Measurements from ENCODE around the gene MOB3C. TPM values are rescaled to one million over a fixed set of nuclear protein-coding genes. Genes with fewer than 3 reads are reported as not detected.

The MOB3C gene
- total RNA-seq, 4 donors from 2014 or later, result 24.7 to 30.0 (median 28.9) TPM

GRCh38 chr1:46575778-46576177 lies 40.8 kb downstream of the MOB3C start:
- DNase-seq (ENCODE audit: low spot score) (no peak), ATAC-seq (ENCODE audit: low FRiP score) (no peak)
- no peak for TF ChIP-seq CTCF (IDR thresholded peaks at IDR 0.05)

- TF ChIP-seq CTCF (IDR thresholded peaks at IDR 0.05), result no peak
- ATAC-seq (ENCODE audit: low FRiP score), result no peak
- DNase-seq (ENCODE audit: low spot score), result no peak
These were observed 41.3 kb downstream of the MOB3C start for GRCh38 chr1:46575300-46575699.

- no peak for ATAC-seq (ENCODE audit: low FRiP score)
- no peak for DNase-seq (ENCODE audit: low spot score)
- TF ChIP-seq CTCF (IDR thresholded peaks at IDR 0.05), result no peak
These were observed 44.9 kb downstream of the MOB3C start for GRCh38 chr1:46571691-46572225.

- DNase-seq (ENCODE audit: low spot score) (no peak), ATAC-seq (ENCODE audit: low FRiP score) (no peak)
- TF ChIP-seq CTCF (IDR thresholded peaks at IDR 0.05), result no peak
These were observed 46.5 kb downstream of the MOB3C start for GRCh38 chr1:46569884-46570725.

GRCh38 chr1:46569116-46569515 lies 47.5 kb downstream of the MOB3C start:
- no peak for ATAC-seq (ENCODE audit: low FRiP score)
- DNase-seq (ENCODE audit: low spot score), result no peak
- no peak for TF ChIP-seq CTCF (IDR thresholded peaks at IDR 0.05)

- ATAC-seq (ENCODE audit: low FRiP score) (no peak), DNase-seq (ENCODE audit: low spot score) (no peak)
- no peak for TF ChIP-seq CTCF (IDR thresholded peaks at IDR 0.05)
These were observed 48.1 kb downstream of the MOB3C start for GRCh38 chr1:46568461-46568891.

- DNase-seq (ENCODE audit: low spot score) (no peak), ATAC-seq (ENCODE audit: low FRiP score) (no peak)
- no peak for TF ChIP-seq CTCF (IDR thresholded peaks at IDR 0.05)
These were observed 53.3 kb downstream of the MOB3C start for GRCh38 chr1:46563341-46563740.
